ENCODE data around the gene CCDC85B.
"Not testable (repeated sequence)": the region's sequence is repeated elsewhere in the genome, so short reads cannot be mapped to it uniquely, and the experiment has no call there.

CCDC85B gene

GRCh38 chr11:65887723-65888162, 2.7 kb upstream of the CCDC85B start:
- no peak for DNase-seq (ENCODE audit: low read depth)

GRCh38 chr11:65888163-65888814, 2.2 kb upstream of the CCDC85B start, which contains the start of gene FIBP:
FIBP (minus strand) TSS chr11:65888471; CDS start chr11:65888418, 53 bp downstream.
- peak; percentile 97 for DNase-seq (ENCODE audit: low read depth)

GRCh38 chr11:65891219-65892136, 1.0 kb downstream of the CCDC85B start:
- no peak for DNase-seq (ENCODE audit: low read depth)

GRCh38 chr11:65892137-65892540, 1.7 kb downstream of the CCDC85B start:
- not testable (repeated sequence) for DNase-seq (ENCODE audit: low read depth)

- DNase-seq (ENCODE audit: low read depth) = no peak
Observed at GRCh38 chr11:65892661-65893317, 2.3 kb downstream of the CCDC85B start.

GRCh38 chr11:65894034-65894591, 3.6 kb downstream of the CCDC85B start:
- DNase-seq (ENCODE audit: low read depth) = no peak

- no peak for DNase-seq (ENCODE audit: low read depth)
Observed at GRCh38 chr11:65895482-65895981, 5.1 kb downstream of the CCDC85B start.

GRCh38 chr11:65896034-65896999, 5.8 kb downstream of the CCDC85B start:
- DNase-seq (ENCODE audit: low read depth) = no peak

GRCh38 chr11:65897020-65897471, 6.6 kb downstream of the CCDC85B start:
- DNase-seq (ENCODE audit: low read depth) = no peak

GRCh38 chr11:65898656-65899355, 8.3 kb downstream of the CCDC85B start:
- DNase-seq (ENCODE audit: low read depth) = no peak

GRCh38 chr11:65899356-65900124, 9.1 kb downstream of the CCDC85B start:
- no peak for DNase-seq (ENCODE audit: low read depth)

- peak; percentile 91 for DNase-seq (ENCODE audit: low read depth)
Observed at GRCh38 chr11:65900125-65900898, 9.8 kb downstream of the CCDC85B start, which contains the start of gene FOSL1. FOSL1 (minus strand) TSS chr11:65900388; CDS start chr11:65900339, 49 bp downstream.

- DNase-seq (ENCODE audit: low read depth) = no peak
Observed at GRCh38 chr11:65900899-65901180, 10.4 kb downstream of the CCDC85B start.

GRCh38 chr11:65903068-65903481, 12.6 kb downstream of the CCDC85B start:
- no peak for DNase-seq (ENCODE audit: low read depth)

- no peak for DNase-seq (ENCODE audit: low read depth)
Observed at GRCh38 chr11:65903715-65904114, 13.2 kb downstream of the CCDC85B start.

GRCh38 chr11:65906602-65907001, 16.1 kb downstream of the CCDC85B start:
- no peak for DNase-seq (ENCODE audit: low read depth)

GRCh38 chr11:65907878-65908277, 17.4 kb downstream of the CCDC85B start:
- DNase-seq (ENCODE audit: low read depth) = no peak

Measured in CMK (cell line).